SK-N-SH (cell line): Measurements from ENCODE around the gene ERBB2. TPM values are rescaled to one million over a fixed set of nuclear protein-coding genes. Genes with fewer than 3 reads are reported as not detected.
A peak's percentile ranks its signal among the peaks of the same experiment; 100 is the strongest.

Experiments used
- CTCF ChIA-PET: fragments of 300-600, 350-600 bp; formaldehyde crosslinking; extraction: SDS; loops from one replicate; lab custom pipeline; 2021; lab: Yijun Ruan, JAX
- POLR2A ChIA-PET: fragments of 350-600 bp; sonication (Branson Sonifier 250); formaldehyde crosslinking; extraction: SDS; loops from one replicate; lab custom pipeline; 2020; ENCODE audit warnings: antibody characterized with exemption, inconsistent platforms; lab: Yijun Ruan, JAX
- DNase-seq: peaks from one replicate; pipeline ENCODE4 v3.0.0; 2012
- H2AFZ ChIP-seq: fragments of 200-600 bp; sonication (generic); 2 replicates; pipeline ENCODE4 v1.8.1; 2016; ENCODE audit warnings: antibody characterized with exemption, mild to moderate bottlenecking, low read depth
- H3F3A ChIP-seq: fragments of 200-600 bp; sonication (generic); replicated peaks from 2 replicates; pipeline ENCODE3; 2016; ENCODE audit warnings: antibody characterized with exemption, mild to moderate bottlenecking; ENCODE audit not compliant: insufficient read depth
- H3K27ac ChIP-seq, 2 experiments: fragments of 200-500 bp in 1 of 2; fragments of 200-600 bp in 1 of 2; sonication (Bioruptor generic) in 1 of 2; sonication (generic), shearing (Covaris generic) in 1 of 2; 2 replicates each; pipeline versions ENCODE4 v1.5.1 to v1.6.1; 2014 to 2016; ENCODE audit warnings: low read depth in 2 of 2, inconsistent platforms in 1 of 2, low read length in 1 of 2, mild to moderate bottlenecking in 1 of 2, mixed read lengths in 1 of 2
- H3K27me3 ChIP-seq: fragments of 200-600 bp; sonication (generic), shearing (Covaris generic); 2 replicates; pipeline ENCODE4 v1.6.1; 2016; ENCODE audit warnings: mixed run types; ENCODE audit not compliant: insufficient read depth
- H3K36me3 ChIP-seq, 2 experiments: fragments of 200-500 bp in 1 of 2; fragments of 200-600 bp in 1 of 2; sonication (Bioruptor generic) in 1 of 2; sonication (generic) in 1 of 2; replicated peaks in 1 of 2; 2 replicates each; pipeline versions ENCODE3 to v1.5.1; 2014 to 2016; ENCODE audit warnings: low read length in 1 of 2, mild to moderate bottlenecking in 1 of 2; ENCODE audit not compliant: insufficient read depth in 2 of 2, control insufficient read depth in 1 of 2
- H3K4me1 ChIP-seq, 2 experiments: fragments of 200-500 bp in 1 of 2; fragments of 200-600 bp in 1 of 2; sonication (Bioruptor generic) in 1 of 2; sonication (generic), shearing (Covaris generic) in 1 of 2; 2 replicates each; pipeline versions ENCODE4 v1.5.1 to v1.6.1; 2014 to 2016; ENCODE audit warnings: low read depth in 1 of 2, low read length in 1 of 2, mixed run types in 1 of 2; ENCODE audit not compliant: insufficient read depth in 2 of 2, control insufficient read depth in 1 of 2
- H3K4me2 ChIP-seq: fragments of 200-600 bp; sonication (generic), shearing (Covaris generic); 2 replicates; pipeline ENCODE4 v1.6.1; 2017; ENCODE audit warnings: mixed run types
- H3K4me3 ChIP-seq, 2 experiments: fragments of 200-500 bp in 1 of 2; fragments of 200-600 bp in 1 of 2; sonication (Bioruptor generic) in 1 of 2; sonication (generic), shearing (Covaris generic) in 1 of 2; 2 replicates each; pipeline versions ENCODE4 v1.5.1 to v1.8.1; 2014 to 2016; ENCODE audit warnings: low read depth in 2 of 2, inconsistent platforms in 1 of 2, low read length in 1 of 2, mild to moderate bottlenecking in 1 of 2, mixed read lengths in 1 of 2, moderate library complexity in 1 of 2
- H3K79me2 ChIP-seq: fragments of 200-600 bp; sonication (generic); 2 replicates; pipeline ENCODE4 v1.8.1; 2017; ENCODE audit warnings: mild to moderate bottlenecking; ENCODE audit not compliant: insufficient read depth
- H3K9ac ChIP-seq: fragments of 200-600 bp; sonication (generic); 2 replicates; pipeline ENCODE4 v1.6.1; 2017; ENCODE audit warnings: mixed run types
- H3K9me2 ChIP-seq: fragments of 200-600 bp; sonication (generic); 2 replicates; pipeline ENCODE4 v1.6.1; 2017; ENCODE audit warnings: mixed run types
- H3K9me3 ChIP-seq: fragments of 200-600 bp; sonication (generic); 2 replicates; pipeline ENCODE4 v1.6.1; 2017; ENCODE audit warnings: mixed run types, mild to moderate bottlenecking, moderate library complexity
- H4K20me1 ChIP-seq: fragments of 200-600 bp; sonication (generic); 2 replicates; pipeline ENCODE4 v1.6.1; 2017; ENCODE audit warnings: mild to moderate bottlenecking, mixed run types; ENCODE audit not compliant: insufficient read depth
- CHD2 ChIP-seq: fragments of 150-350 bp; IDR thresholded peaks from 2 replicates; pipeline ENCODE4 v1.6.1; 2018; ENCODE audit warnings: low read length; ENCODE audit not compliant: partially characterized antibody
- CTCF ChIP-seq: fragments of 200-600 bp; sonication (generic); IDR thresholded peaks from 2 replicates; pipeline ENCODE4 v1.6.1; 2017; ENCODE audit warnings: antibody characterized with exemption, mild to moderate bottlenecking, moderate library complexity
- EZH2phosphoT487 ChIP-seq: fragments of 200-600 bp; sonication (generic); IDR thresholded peaks from 2 replicates; pipeline ENCODE4 v1.6.1; 2017; ENCODE audit warnings: low read depth, mixed run types, mild to moderate bottlenecking, antibody characterized with exemption, moderate library complexity, borderline replicate concordance
- FOXJ3 ChIP-seq: sonication (generic); formaldehyde crosslinking; IDR thresholded peaks from 2 replicates; pipeline ENCODE4 v1.5.1; 2020; ENCODE audit warnings: mild to moderate bottlenecking, missing genetic modification reagents
- FOXM1 ChIP-seq: IDR thresholded peaks from 2 replicates; pipeline ENCODE4 v1.4.0; 2012; ENCODE audit warnings: low read depth, mild to moderate bottlenecking
- GATA2 ChIP-seq: sonication (generic); formaldehyde crosslinking; IDR thresholded peaks from 2 replicates; pipeline ENCODE4 v1.5.0; 2020; ENCODE audit warnings: mild to moderate bottlenecking, missing genetic modification reagents
- IRF3 ChIP-seq: fragments of 150-350 bp; IDR thresholded peaks from 2 replicates; pipeline ENCODE4 v1.6.1; 2016; ENCODE audit warnings: mild to moderate bottlenecking, low read depth, low read length
- JUND ChIP-seq: IDR thresholded peaks from 2 replicates; pipeline ENCODE4 v1.4.0; 2012
- MEF2A ChIP-seq: IDR thresholded peaks from 2 replicates; pipeline ENCODE4 v1.4.0; 2012; ENCODE audit warnings: low read depth, borderline replicate concordance
- NRF1 ChIP-seq: IDR thresholded peaks from 2 replicates; pipeline ENCODE4 v1.6.1; 2012; ENCODE audit warnings: low read depth, mild to moderate bottlenecking, low read length
- POLR2AphosphoS5 ChIP-seq: IDR thresholded peaks from 2 replicates; pipeline ENCODE4 v1.6.1; 2012; ENCODE audit warnings: low read depth, low read length
- SMC3 ChIP-seq: IDR thresholded peaks from 2 replicates; pipeline ENCODE4 v1.6.1; 2012; ENCODE audit warnings: low read depth, low read length, improper control_type of control experiment
- TAF1 ChIP-seq: IDR thresholded peaks from 2 replicates; pipeline ENCODE4 v1.6.1; 2012; ENCODE audit warnings: low read depth, mild to moderate bottlenecking, low read length, moderate library complexity, borderline replicate concordance
- YY1 ChIP-seq: IDR thresholded peaks from 2 replicates; pipeline ENCODE4 v1.4.0; 2012; ENCODE audit warnings: low read depth, mild to moderate bottlenecking
- ZBTB33 ChIP-seq: IDR thresholded peaks from 2 replicates; pipeline ENCODE4 v1.4.0; 2012; ENCODE audit warnings: low read depth, borderline replicate concordance
- WGBS: methylation state at CpG from one replicate; pipeline ENCODE4 v1.1.6; 2017; ENCODE audit warnings: low lambda C conversion rate; 5-methylcytosine and 5-hydroxymethylcytosine counted together
- polyA plus RNA-seq, 3 experiments: library from polyadenylated mRNA; depleted of rRNA; stranded (reverse); fragments of >200 nt; gene quantifications; 2 replicates each; pipeline ENCODE4 v1.2.3, GENCODE V29; 2012

Gene ERBB2
- polyA plus RNA-seq, 1 of the 3 experiments (the other 2 are of a cell fraction) = 1.9 TPM

- CTCF ChIA-PET = interaction anchor here (0.6 to 1.6 kb wide), 3 partner anchors 9 to 81 kb away, joined by 3 to 6 read pairs (median 3); partner anchors contain the start of gene MIEN1
- TF ChIP-seq YY1 (no peak), CTCF (peak; percentile 17; the same call in 1 of the 2 replicates)
- H2AFZ ChIP-seq = no peak overlapping the region
Measured at GRCh38 chr17:39704821-39705551, 5.1 kb downstream of the ERBB2 start.

DNA sequence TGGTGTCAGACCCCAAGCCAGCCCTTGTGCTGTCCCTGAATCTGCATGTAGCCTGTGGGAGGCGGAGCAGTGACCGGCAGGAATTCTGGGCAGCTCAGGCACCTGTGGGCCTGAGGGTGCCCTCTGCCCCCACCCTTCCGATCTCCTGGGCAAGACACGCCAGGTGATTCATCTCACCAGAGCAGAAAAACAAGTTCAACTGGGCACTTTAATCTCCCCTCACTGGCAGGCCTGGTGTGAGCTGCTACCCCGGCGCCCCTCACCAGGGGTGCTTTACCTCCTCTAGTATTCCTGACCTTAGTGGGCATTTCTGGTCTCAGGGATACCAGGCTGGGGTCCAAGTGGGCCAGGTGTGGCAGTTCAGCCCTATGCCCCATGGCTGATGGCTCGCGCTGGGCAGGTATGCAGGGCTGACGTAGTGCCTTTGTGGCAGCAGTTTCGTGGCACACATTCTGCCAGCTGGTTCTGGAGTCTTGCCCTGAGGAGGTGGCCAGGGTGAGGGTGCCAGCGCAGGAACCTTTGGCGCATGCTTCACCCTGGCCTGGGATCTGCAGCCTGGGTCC lies 6.0 kb downstream of the ERBB2 start:
- H3K36me3 ChIP-seq = no peaks in the 10 kb centered on the region
- H3F3A ChIP-seq = no peaks in the 10 kb centered on the region
- no peak overlapping the region for H2AFZ ChIP-seq
- no peak overlapping the region for H3K9ac ChIP-seq
- no peaks in the 10 kb centered on the region for H3K4me1 ChIP-seq
- POLR2A ChIA-PET = no interaction called here
- H3K27ac ChIP-seq = no peak overlapping the region
- DNase-seq = no peak
- WGBS = 79% methylated on average over 9 of the region's 12 CpGs
- no peaks in the 10 kb centered on the region for H3K9me2 ChIP-seq
- H3K4me2 ChIP-seq = no peak overlapping the region
- no peaks in the 10 kb centered on the region for H3K9me3 ChIP-seq
- CTCF ChIA-PET = interaction anchor here (0.9 kb wide), 2 partner anchors 82 to 84 kb away, joined by 3 read pairs; no protein-coding TSS in a partner anchor
- no peaks in the 10 kb centered on the region; the same call in 1 of the 2 replicates for H3K27me3 ChIP-seq
- no peaks in the 10 kb centered on the region for H4K20me1 ChIP-seq
- no peak overlapping the region for H3K4me3 ChIP-seq
- H3K79me2 ChIP-seq = no peaks in the 10 kb centered on the region
- no peak for TF ChIP-seq FOXM1
- no peak for TF ChIP-seq MEF2A
- no peak for TF ChIP-seq POLR2AphosphoS5
- no peak for TF ChIP-seq EZH2phosphoT487
- TF ChIP-seq GATA2 (CRISPR knock-in tag) = no peak
- no peak for TF ChIP-seq FOXJ3 (CRISPR knock-in tag)
- TF ChIP-seq YY1 = no peak
- TF ChIP-seq SMC3 = no peak
- TF ChIP-seq TAF1 = no peak
- TF ChIP-seq CTCF = no peak
- no peak for TF ChIP-seq CHD2
- TF ChIP-seq JUND = no peak
- TF ChIP-seq ZBTB33 = no peak
- no peak for TF ChIP-seq IRF3
- no peak for TF ChIP-seq NRF1

More at GRCh38 chr17:39704821-39705551, 5.1 kb downstream of the ERBB2 start:
- Histone ChIP-seq H3K79me2 (no peaks in the 10 kb centered on the region), H3K4me2 (no peak overlapping the region), H3K27me3 (no peaks in the 10 kb centered on the region; the same call in 1 of the 2 replicates), H4K20me1 (no peaks in the 10 kb centered on the region), H3K27ac (no peak overlapping the region), H3K36me3 (no peaks in the 10 kb centered on the region), H3K4me1 (no peaks in the 10 kb centered on the region), H3K9me3 (no peaks in the 10 kb centered on the region), H3K9me2 (no peaks in the 10 kb centered on the region), H3K4me3 (no peak overlapping the region), H3F3A (no peaks in the 10 kb centered on the region), H3K9ac (no peak overlapping the region)
- 73% methylated on average over 8 of the region's 11 CpGs for WGBS
- no peak for DNase-seq
- POLR2A ChIA-PET = interaction anchor here (0.6 kb wide), 1 partner anchor 8 kb away, joined by 4 read pairs; no protein-coding TSS in a partner anchor
